Sigmoid colon (tissue), 7 donors: ENCODE measurements around the gene CDH23. TPM values are rescaled to one million over a fixed set of nuclear protein-coding genes. Genes with fewer than 3 reads are reported as not detected.

Source experiments
- DNase-seq: peaks from one replicate; pipeline ENCODE4 v3.0.0-alpha.2; 2019
- H3K27ac ChIP-seq, 4 donors: fragments of 200-600 bp; sonication (generic); one replicate each; pipeline ENCODE4 v1.5.1; 2016 to 2019; ENCODE audit warnings: mild to moderate bottlenecking in 1 of 4
- H3K27me3 ChIP-seq, 3 donors: fragments of 200-600 bp; sonication (generic); one replicate each; pipeline ENCODE4 v1.5.1; 2019; ENCODE audit warnings: mild to moderate bottlenecking in 1 of 3
- H3K36me3 ChIP-seq, 4 donors: fragments of 200-600 bp; sonication (generic); one replicate each; pipeline ENCODE4 v1.5.1; 2016 to 2019
- H3K4me1 ChIP-seq, 4 donors: fragments of 200-600 bp; sonication (generic); one replicate each; pipeline ENCODE4 v1.5.1; 2017 to 2019
- H3K4me3 ChIP-seq, 4 donors: fragments of 200-600 bp; sonication (generic); one replicate each; pipeline ENCODE4 v1.5.1; 2017 to 2019; ENCODE audit warnings: mild to moderate bottlenecking in 2 of 4, moderate library complexity in 1 of 4
- H3K9me3 ChIP-seq, 4 donors: fragments of 200-600 bp in 3 of 4; sonication (generic) in 3 of 4; one replicate each; pipeline versions ENCODE4 v1.5.1 to v1.6.1; 2013 to 2019
- EP300 ChIP-seq, 4 donors: sonication (generic); formaldehyde crosslinking; IDR thresholded peaks; one replicate each; pipeline ENCODE4 v1.6.1; 2017; ENCODE audit warnings: antibody characterized with exemption in 4 of 4
- POLR2A ChIP-seq, 2 donors: fragments of 450-650 bp; IDR thresholded peaks; one replicate each; pipeline ENCODE4 v1.6.1; 2016; ENCODE audit warnings: antibody characterized with exemption in 2 of 2, mild to moderate bottlenecking in 2 of 2, moderate library complexity in 2 of 2
- POLR2AphosphoS5 ChIP-seq, 4 donors: sonication (generic); formaldehyde crosslinking; IDR thresholded peaks; one replicate each; pipeline ENCODE4 v1.6.1; 2017; ENCODE audit warnings: antibody characterized with exemption in 4 of 4
- WGBS, 2 donors: extraction: QIAGEN DNeasy Blood & Tissue Kit; methylation state at CpG; one replicate each; pipeline ENCODE4 v1.1.7; 2013; 5-methylcytosine and 5-hydroxymethylcytosine counted together
- intact Hi-C: fragments of 100-400 bp; cut with DNase I; formaldehyde crosslinking; loops from one replicate; pipeline ENCODE4 v1.15.1; 2023
- polyA plus RNA-seq, 3 donors: library from polyadenylated mRNA; stranded (reverse); fragments of 200-250 nt; gene quantifications; one replicate each; pipeline ENCODE4 v1.2.3, GENCODE V29; 2013
- total RNA-seq, 4 donors: library from RNA; depleted of rRNA; stranded (reverse); fragments of >200 nt; gene quantifications; one replicate each; pipeline ENCODE4 v1.1.0, GENCODE V29; 2016
- TF ChIP-seq, protein P1 (sequence below), 4 experiments: fragments of 450-650 bp in 3 of 4; fragments of 200-600 bp in 1 of 4; IDR thresholded peaks; one replicate each; pipeline ENCODE4 v1.5.1; 2016 to 2019; ENCODE audit warnings: antibody characterized with exemption in 4 of 4, mild to moderate bottlenecking in 3 of 4, moderate library complexity in 2 of 4
- donor health status: healthy with polysubstance abuse.
- donor health status: Bipolar disorder and iron deficiency.
- donor health status: healthy.

The CDH23 gene
- total and polyA plus RNA-seq, 7 donors: 1.5 to 7.2 (median 3.0) TPM

- DNase-seq: no peak
- H3K9me3 ChIP-seq: no peaks in the 10 kb centered on the region
- no peak overlapping the region for H3K4me3 ChIP-seq
- H3K36me3 ChIP-seq: no peaks in the 10 kb centered on the region
- intact Hi-C loops: loop anchor here (10.0 kb wide), 1 partner anchor 673 kb away; no protein-coding TSS in a partner anchor
- H3K27ac ChIP-seq: peak overlapping the region in 1 of 4 donors; percentile 5
- no peaks in the 10 kb centered on the region for H3K27me3 ChIP-seq
- WGBS, 2 donors: 43 to 69% methylated on average over 6 of the region's 6 CpGs
- TF ChIP-seq POLR2AphosphoS5 (IDR thresholded peaks at IDR 0.05) (no peak), EP300 (IDR thresholded peaks at IDR 0.05) (no peak), POLR2A (IDR thresholded peaks at IDR 0.05) (no peak)
- TF ChIP-seq, protein P1, sequence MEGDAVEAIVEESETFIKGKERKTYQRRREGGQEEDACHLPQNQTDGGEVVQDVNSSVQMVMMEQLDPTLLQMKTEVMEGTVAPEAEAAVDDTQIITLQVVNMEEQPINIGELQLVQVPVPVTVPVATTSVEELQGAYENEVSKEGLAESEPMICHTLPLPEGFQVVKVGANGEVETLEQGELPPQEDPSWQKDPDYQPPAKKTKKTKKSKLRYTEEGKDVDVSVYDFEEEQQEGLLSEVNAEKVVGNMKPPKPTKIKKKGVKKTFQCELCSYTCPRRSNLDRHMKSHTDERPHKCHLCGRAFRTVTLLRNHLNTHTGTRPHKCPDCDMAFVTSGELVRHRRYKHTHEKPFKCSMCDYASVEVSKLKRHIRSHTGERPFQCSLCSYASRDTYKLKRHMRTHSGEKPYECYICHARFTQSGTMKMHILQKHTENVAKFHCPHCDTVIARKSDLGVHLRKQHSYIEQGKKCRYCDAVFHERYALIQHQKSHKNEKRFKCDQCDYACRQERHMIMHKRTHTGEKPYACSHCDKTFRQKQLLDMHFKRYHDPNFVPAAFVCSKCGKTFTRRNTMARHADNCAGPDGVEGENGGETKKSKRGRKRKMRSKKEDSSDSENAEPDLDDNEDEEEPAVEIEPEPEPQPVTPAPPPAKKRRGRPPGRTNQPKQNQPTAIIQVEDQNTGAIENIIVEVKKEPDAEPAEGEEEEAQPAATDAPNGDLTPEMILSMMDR (IDR thresholded peaks at IDR 0.05): no peak
- peaks cover 0 to 2% (median 2%) of the 10 kb centered on the region in 4 donors for H3K4me1 ChIP-seq
Measured at GRCh38 chr10:71371750-71372166, 25.0 kb upstream of the CDH23 start.

- Histone ChIP-seq H3K27me3 (no peaks in the 10 kb centered on the region), H3K4me3 (no peak overlapping the region), H3K4me1 (peaks cover 0 to 10% (median 8%) of the 10 kb centered on the region in 4 donors), H3K9me3 (no peaks in the 10 kb centered on the region), H3K36me3 (no peaks in the 10 kb centered on the region), H3K27ac (peak overlapping the region in 1 of 4 donors; percentile 28)
- WGBS, 2 donors: 80 to 91% methylated on average over 10 of the region's 10 CpGs
- no peak for TF ChIP-seq POLR2AphosphoS5 (IDR thresholded peaks at IDR 0.05)
- TF ChIP-seq EP300 (IDR thresholded peaks at IDR 0.05): no peak
- no peak for TF ChIP-seq POLR2A (IDR thresholded peaks at IDR 0.05)
- TF ChIP-seq, protein P1 (IDR thresholded peaks at IDR 0.05): no peak
- no peak for DNase-seq
- intact Hi-C loops: loop anchor here (10.0 kb wide), 1 partner anchor 672 kb away; no protein-coding TSS in a partner anchor
Measured at GRCh38 chr10:71372882-71373495, 23.7 kb upstream of the CDH23 start.

GRCh38 chr10:71374481-71375233 is 22.1 kb upstream of the CDH23 start:
- H3K4me1 ChIP-seq: peaks cover 0 to 10% (median 8%) of the 10 kb centered on the region in 4 donors
- no peak overlapping the region for H3K4me3 ChIP-seq
- no peaks in the 10 kb centered on the region for H3K36me3 ChIP-seq
- no peak for DNase-seq
- intact Hi-C loops: loop anchor here (5.0 to 10.0 kb wide), 3 partner anchors 338 to 670 kb away; no protein-coding TSS in a partner anchor
- WGBS, 2 donors: 83 to 90% methylated on average over 11 of the region's 11 CpGs
- no peak overlapping the region for H3K27ac ChIP-seq
- TF ChIP-seq, protein P1 (IDR thresholded peaks at IDR 0.05): no peak
- no peak for TF ChIP-seq POLR2AphosphoS5 (IDR thresholded peaks at IDR 0.05)
- TF ChIP-seq POLR2A (IDR thresholded peaks at IDR 0.05): no peak
- TF ChIP-seq EP300 (IDR thresholded peaks at IDR 0.05): no peak
- no peaks in the 10 kb centered on the region for H3K27me3 ChIP-seq
- H3K9me3 ChIP-seq: no peaks in the 10 kb centered on the region

- Histone ChIP-seq H3K27ac (no peak overlapping the region), H3K36me3 (no peaks in the 10 kb centered on the region), H3K27me3 (no peaks in the 10 kb centered on the region), H3K9me3 (no peaks in the 10 kb centered on the region), H3K4me3 (no peak overlapping the region), H3K4me1 (peaks cover 0 to 10% (median 8%) of the 10 kb centered on the region in 4 donors)
- 25 to 50% methylated on average over 3 of the region's 3 CpGs for WGBS, 2 donors
- TF ChIP-seq POLR2A (IDR thresholded peaks at IDR 0.05) (no peak), POLR2AphosphoS5 (IDR thresholded peaks at IDR 0.05) (no peak), EP300 (IDR thresholded peaks at IDR 0.05) (no peak)
- TF ChIP-seq, protein P1 (IDR thresholded peaks at IDR 0.05): no peak
- intact Hi-C loops: loop anchor here (2.0 to 10.0 kb wide), 4 partner anchors 55 to 669 kb away; no protein-coding TSS in a partner anchor
- no peak for DNase-seq
Measured at GRCh38 chr10:71375952-71376351, 20.8 kb upstream of the CDH23 start.
